Hematopoietic multipotent progenitor cell treated with erythropoietin and hydrocortisone succinate and interleukin-3 and kit ligand, for 4 days (in vitro differentiated cells): ENCODE results near the gene CBX4.

Experiments used
- DNase-seq: peaks from one replicate; pipeline ENCODE4 v3.0.0-alpha.2; 2015

The CBX4 gene

GRCh38 chr17:79785900-79786810 lies 53.1 kb downstream of the CBX4 start:
- DNase-seq = no peak

- no peak for DNase-seq
Measured at GRCh38 chr17:79785017-79785899, 54.0 kb downstream of the CBX4 start.

- no peak for DNase-seq
Measured at GRCh38 chr17:79784353-79785016, 54.8 kb downstream of the CBX4 start.

- DNase-seq = no peak
Measured at GRCh38 chr17:79783891-79784290, 55.3 kb downstream of the CBX4 start.
